ENCODE results near the gene P2RX3. TPM values are rescaled to one million over a fixed set of nuclear protein-coding genes. Genes with fewer than 3 reads are reported as not detected.

The P2RX3 gene
- total RNA-seq, 1 experiment from 2014 or later: not detected

- H3K27ac ChIP-seq: no peak overlapping the region
- BruUV-seq (replicated peaks): no TSS peak
- no peak overlapping the region for H3K4me2 ChIP-seq
- H3K4me1 ChIP-seq (replicated peaks; ENCODE audit: insufficient read depth): no peaks in the 10 kb centered on the region
- intact Hi-C loops (cut with micrococcal nuclease; ENCODE audit: unreplicated experiment): no loop called here
- no peaks in the 10 kb centered on the region for H3K36me3 ChIP-seq (ENCODE audit: low read depth)
- H4K20me1 ChIP-seq (ENCODE audit: insufficient read depth): no peaks in the 10 kb centered on the region
- H3F3A ChIP-seq (ENCODE audit: insufficient read depth, low read depth): no peaks in the 10 kb centered on the region
- no peak overlapping the region for H2AFZ ChIP-seq
- DNase-seq: no peak
- POLR2A ChIA-PET (ENCODE audit: unreplicated experiment): no interaction called here
- H3K27me3 ChIP-seq (ENCODE audit: insufficient read depth, low read depth): 0 out of 2 replicates have a peak, but pooled peaks cover 6% of the 10 kb centered on the region
- no peaks in the 10 kb centered on the region for H3K79me2 ChIP-seq (ENCODE audit: low read depth)
- no peaks in the 10 kb centered on the region for H3K9me3 ChIP-seq (ENCODE audit: insufficient read depth, low read depth)
- CTCF ChIA-PET: no interaction called here
- TF ChIP-seq EZH2 (IDR thresholded peaks at IDR 0.05; ENCODE audit: low read depth): no peak
- TF ChIP-seq, protein P1, sequence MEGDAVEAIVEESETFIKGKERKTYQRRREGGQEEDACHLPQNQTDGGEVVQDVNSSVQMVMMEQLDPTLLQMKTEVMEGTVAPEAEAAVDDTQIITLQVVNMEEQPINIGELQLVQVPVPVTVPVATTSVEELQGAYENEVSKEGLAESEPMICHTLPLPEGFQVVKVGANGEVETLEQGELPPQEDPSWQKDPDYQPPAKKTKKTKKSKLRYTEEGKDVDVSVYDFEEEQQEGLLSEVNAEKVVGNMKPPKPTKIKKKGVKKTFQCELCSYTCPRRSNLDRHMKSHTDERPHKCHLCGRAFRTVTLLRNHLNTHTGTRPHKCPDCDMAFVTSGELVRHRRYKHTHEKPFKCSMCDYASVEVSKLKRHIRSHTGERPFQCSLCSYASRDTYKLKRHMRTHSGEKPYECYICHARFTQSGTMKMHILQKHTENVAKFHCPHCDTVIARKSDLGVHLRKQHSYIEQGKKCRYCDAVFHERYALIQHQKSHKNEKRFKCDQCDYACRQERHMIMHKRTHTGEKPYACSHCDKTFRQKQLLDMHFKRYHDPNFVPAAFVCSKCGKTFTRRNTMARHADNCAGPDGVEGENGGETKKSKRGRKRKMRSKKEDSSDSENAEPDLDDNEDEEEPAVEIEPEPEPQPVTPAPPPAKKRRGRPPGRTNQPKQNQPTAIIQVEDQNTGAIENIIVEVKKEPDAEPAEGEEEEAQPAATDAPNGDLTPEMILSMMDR (conservative IDR thresholded peaks at IDR 0.05): no peak
- H3K4me3 ChIP-seq: no peak overlapping the region
- H3K9me2 ChIP-seq (ENCODE audit: insufficient read depth): no peaks in the 10 kb centered on the region
Observed at GRCh38 chr11:57370941-57371340, 32.8 kb downstream of the P2RX3 start.

DNA sequence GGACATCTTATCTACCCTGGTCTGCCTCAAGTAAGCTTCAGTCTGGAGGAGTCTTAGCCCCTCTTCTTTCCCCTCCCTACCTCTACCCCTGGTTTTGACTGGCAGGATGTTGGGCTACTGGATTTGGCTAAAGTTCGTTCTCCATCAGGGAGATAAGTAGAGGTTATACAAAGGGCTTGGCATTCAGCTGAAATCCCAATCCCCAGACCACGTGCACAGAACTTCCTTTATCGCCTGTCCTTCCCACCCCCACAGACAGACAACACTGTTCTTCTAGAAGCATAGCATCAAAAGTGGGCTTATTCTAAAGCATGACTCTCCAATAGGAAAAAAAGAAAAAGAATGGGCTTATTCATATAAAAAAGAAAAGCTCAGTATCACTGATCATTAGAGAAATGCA is 35.0 kb downstream of the P2RX3 start:
- Histone ChIP-seq H3K9me2 (ENCODE audit: insufficient read depth) (no peaks in the 10 kb centered on the region), H3K4me1 (replicated peaks; ENCODE audit: insufficient read depth) (no peaks in the 10 kb centered on the region), H4K20me1 (ENCODE audit: insufficient read depth) (no peaks in the 10 kb centered on the region), H3K4me2 (no peak overlapping the region), H2AFZ (no peak overlapping the region), H3K27me3 (ENCODE audit: insufficient read depth, low read depth) (peaks cover 13% of the 10 kb centered on the region), H3K36me3 (ENCODE audit: low read depth) (no peaks in the 10 kb centered on the region), H3K27ac (no peak overlapping the region), H3K4me3 (no peak overlapping the region), H3K9me3 (ENCODE audit: insufficient read depth, low read depth) (no peaks in the 10 kb centered on the region), H3F3A (ENCODE audit: insufficient read depth, low read depth) (no peaks in the 10 kb centered on the region), H3K79me2 (ENCODE audit: low read depth) (no peaks in the 10 kb centered on the region)
- ChIA-PET CTCF (no interaction called here), POLR2A (ENCODE audit: unreplicated experiment) (no interaction called here)
- no peak for DNase-seq
- intact Hi-C loops (cut with micrococcal nuclease; ENCODE audit: unreplicated experiment): no loop called here
- BruUV-seq (replicated peaks): no TSS peak
- TF ChIP-seq, protein P1 (conservative IDR thresholded peaks at IDR 0.05): no peak
- TF ChIP-seq EZH2 (IDR thresholded peaks at IDR 0.05; ENCODE audit: low read depth): no peak

- CTCF ChIA-PET: no interaction called here
- H3K4me3 ChIP-seq: no peak overlapping the region
Observed at GRCh38 chr11:57374966-57375365, 36.8 kb downstream of the P2RX3 start.

More at GRCh38 chr11:57374966-57375365, 36.8 kb downstream of the P2RX3 start:
- DNase-seq: no peak
- intact Hi-C loops (cut with micrococcal nuclease; ENCODE audit: unreplicated experiment): no loop called here
- no peaks in the 10 kb centered on the region for H3F3A ChIP-seq (ENCODE audit: insufficient read depth, low read depth)
- no peaks in the 10 kb centered on the region for H3K36me3 ChIP-seq (ENCODE audit: low read depth)
- H3K4me2 ChIP-seq: no peak overlapping the region
- H3K9me2 ChIP-seq (ENCODE audit: insufficient read depth): no peaks in the 10 kb centered on the region
- POLR2A ChIA-PET (ENCODE audit: unreplicated experiment): no interaction called here
- no peak overlapping the region for H3K27ac ChIP-seq
- H3K9me3 ChIP-seq (ENCODE audit: insufficient read depth, low read depth): no peaks in the 10 kb centered on the region
- H3K4me1 ChIP-seq (replicated peaks; ENCODE audit: insufficient read depth): no peaks in the 10 kb centered on the region
- BruUV-seq (replicated peaks): no TSS peak
- no peaks in the 10 kb centered on the region for H4K20me1 ChIP-seq (ENCODE audit: insufficient read depth)
- H3K27me3 ChIP-seq (ENCODE audit: insufficient read depth, low read depth): peaks cover 31% of the 10 kb centered on the region
- no peaks in the 10 kb centered on the region for H3K79me2 ChIP-seq (ENCODE audit: low read depth)
- TF ChIP-seq EZH2 (IDR thresholded peaks at IDR 0.05; ENCODE audit: low read depth): no peak
- TF ChIP-seq, protein P1 (conservative IDR thresholded peaks at IDR 0.05): no peak
- no peak overlapping the region for H2AFZ ChIP-seq

All from PC-9 (cell line).